Thymus (tissue), 11 donors: ENCODE results near the gene MTR. TPM values are rescaled to one million over a fixed set of nuclear protein-coding genes. Genes with fewer than 3 reads are reported as not detected.

Source experiments
- DNase-seq, 9 donors: peaks; one replicate each; pipeline ENCODE4 v3.0.0-alpha.2; 2013; ENCODE audit warnings: low spot score in 9 of 9, low read depth in 6 of 9, missing footprints in 1 of 9
- H3K27ac ChIP-seq, 2 donors: one replicate each; pipeline ENCODE4 v1.5.1; 2013; ENCODE audit warnings: control low read depth in 1 of 2, low read depth in 1 of 2, low read length in 1 of 2, mild to moderate bottlenecking in 1 of 2, moderate library complexity in 1 of 2
- H3K27me3 ChIP-seq, 2 donors: one replicate each; pipeline ENCODE4 v1.5.1; 2013; ENCODE audit warnings: low read length in 1 of 2; ENCODE audit not compliant: control insufficient read depth in 2 of 2, insufficient read depth in 1 of 2
- H3K36me3 ChIP-seq, 2 donors: one replicate each; pipeline ENCODE4 v1.5.1; 2013; ENCODE audit warnings: low read length in 1 of 2, mild to moderate bottlenecking in 1 of 2, moderate library complexity in 1 of 2; ENCODE audit not compliant: control insufficient read depth in 2 of 2, insufficient read depth in 2 of 2
- H3K4me1 ChIP-seq, 2 donors: one replicate each; pipeline ENCODE4 v1.5.1; 2013; ENCODE audit warnings: low read length in 2 of 2; ENCODE audit not compliant: control insufficient read depth in 2 of 2, insufficient read depth in 2 of 2
- H3K4me3 ChIP-seq, 2 donors: one replicate each; pipeline ENCODE4 v1.5.1; 2013; ENCODE audit warnings: low read length in 2 of 2, control low read depth in 1 of 2, mild to moderate bottlenecking in 1 of 2
- H3K9me3 ChIP-seq, 2 donors: one replicate each; pipeline ENCODE4 v1.5.1; 2013; ENCODE audit warnings: low read length in 1 of 2, mild to moderate bottlenecking in 1 of 2; ENCODE audit not compliant: control insufficient read depth in 2 of 2, insufficient read depth in 1 of 2
- WGBS: extraction: QIAGEN DNeasy Blood & Tissue Kit; methylation state at CpG from one replicate; pipeline ENCODE4 v1.1.7; 2013; 5-methylcytosine and 5-hydroxymethylcytosine counted together
- polyA plus RNA-seq: library from polyadenylated mRNA; stranded (reverse); fragments of 200-250 nt; gene quantifications from one replicate; pipeline ENCODE4 v1.2.3, GENCODE V29; 2013
- total RNA-seq: library from RNA; stranded (reverse); fragments of 120-200 nt; gene quantifications from one replicate; pipeline ENCODE4 v1.2.4, GENCODE V29; 2013
- donor health status: healthy.

Gene MTR
- total and polyA plus RNA-seq, 2 donors: 12.5 to 25.0 TPM

- Histone ChIP-seq H3K27ac (no peak overlapping the region), H3K9me3 (no peaks in the 10 kb centered on the region), H3K27me3 (no peaks in the 10 kb centered on the region), H3K4me3 (no peak overlapping the region), H3K4me1 (peaks cover 6 to 7% of the 10 kb centered on the region in 2 donors), H3K36me3 (peaks cover 28 to 50% of the 10 kb centered on the region in 2 donors)
- WGBS: 7% methylated on average over 2 of the region's 2 CpGs
- DNase-seq: peak in 7 of 9 donors; percentile 31 to 76 (median 36)
These were observed 66.6 kb downstream of the MTR start for GRCh38 chr1:236861560-236862218.

GRCh38 chr1:236862219-236862591 is 67.1 kb downstream of the MTR start:
- H3K4me3 ChIP-seq: no peak overlapping the region
- no peaks in the 10 kb centered on the region for H3K27me3 ChIP-seq
- 95% methylated on average over 4 of the region's 4 CpGs for WGBS
- peaks cover 31 to 50% of the 10 kb centered on the region in 2 donors for H3K36me3 ChIP-seq
- H3K9me3 ChIP-seq: no peaks in the 10 kb centered on the region
- DNase-seq: no peak
- no peak overlapping the region for H3K27ac ChIP-seq
- H3K4me1 ChIP-seq: peaks cover 6 to 7% of the 10 kb centered on the region in 2 donors

GRCh38 chr1:236862615-236863211 is 67.6 kb downstream of the MTR start:
- DNase-seq: peak in 1 of 9 donors; percentile 34
- peaks cover 6 to 7% of the 10 kb centered on the region in 2 donors for H3K4me1 ChIP-seq
- H3K36me3 ChIP-seq: peaks cover 29 to 45% of the 10 kb centered on the region in 2 donors
- no peaks in the 10 kb centered on the region for H3K27me3 ChIP-seq
- H3K4me3 ChIP-seq: no peak overlapping the region
- H3K27ac ChIP-seq: peak overlapping the region in 1 of 2 donors; percentile 52
- no peaks in the 10 kb centered on the region for H3K9me3 ChIP-seq
- WGBS: 81% methylated on average over 5 of the region's 5 CpGs

- H3K27ac ChIP-seq: no peak overlapping the region
- WGBS: 95% methylated on average over 3 of the region's 3 CpGs
- no peaks in the 10 kb centered on the region for H3K9me3 ChIP-seq
- peaks cover 6 to 7% of the 10 kb centered on the region in 2 donors for H3K4me1 ChIP-seq
- peaks cover 27 to 39% of the 10 kb centered on the region in 2 donors for H3K36me3 ChIP-seq
- no peaks in the 10 kb centered on the region for H3K27me3 ChIP-seq
- no peak for DNase-seq
- H3K4me3 ChIP-seq: no peak overlapping the region
These were observed 69.1 kb downstream of the MTR start for GRCh38 chr1:236864211-236864610.

GRCh38 chr1:236864996-236865817 is 70.1 kb downstream of the MTR start:
- Histone ChIP-seq H3K9me3 (no peaks in the 10 kb centered on the region), H3K4me1 (peaks cover 6 to 7% of the 10 kb centered on the region in 2 donors), H3K27me3 (no peaks in the 10 kb centered on the region), H3K4me3 (no peak overlapping the region), H3K27ac (no peak overlapping the region), H3K36me3 (peaks cover 24 to 40% of the 10 kb centered on the region in 2 donors)
- WGBS: 88% methylated on average over 3 of the region's 3 CpGs
- DNase-seq: no peak

GRCh38 chr1:236865818-236866155 is 70.7 kb downstream of the MTR start:
- no peak overlapping the region for H3K4me3 ChIP-seq
- 95% methylated on average over 1 of the region's 1 CpG for WGBS
- peaks cover 6 to 7% of the 10 kb centered on the region in 2 donors for H3K4me1 ChIP-seq
- no peak overlapping the region for H3K27ac ChIP-seq
- no peaks in the 10 kb centered on the region for H3K9me3 ChIP-seq
- H3K27me3 ChIP-seq: no peaks in the 10 kb centered on the region
- DNase-seq: no peak
- peaks cover 21 to 44% of the 10 kb centered on the region in 2 donors for H3K36me3 ChIP-seq

GRCh38 chr1:236868625-236869467 is 73.8 kb downstream of the MTR start:
- no peaks in the 10 kb centered on the region for H3K9me3 ChIP-seq
- DNase-seq: peak; percentile 30 to 77 (median 61)
- H3K4me1 ChIP-seq: no peaks in the 10 kb centered on the region
- WGBS: 94% methylated on average over 6 of the region's 6 CpGs
- peaks cover 5 to 30% of the 10 kb centered on the region in 2 donors for H3K36me3 ChIP-seq
- no peak overlapping the region for H3K4me3 ChIP-seq
- H3K27ac ChIP-seq: no peak overlapping the region
- H3K27me3 ChIP-seq: no peaks in the 10 kb centered on the region

- Histone ChIP-seq H3K9me3 (no peaks in the 10 kb centered on the region), H3K27me3 (no peaks in the 10 kb centered on the region), H3K4me3 (no peak overlapping the region), H3K4me1 (no peaks in the 10 kb centered on the region), H3K27ac (no peak overlapping the region), H3K36me3 (peaks cover 5 to 26% of the 10 kb centered on the region in 2 donors)
- 89% methylated on average over 2 of the region's 2 CpGs for WGBS
- DNase-seq: no peak
These were observed 74.8 kb downstream of the MTR start for GRCh38 chr1:236869911-236870310.
